H9 (cell line): ENCODE measurements around the gene PAK6. TPM values are rescaled to one million over a fixed set of nuclear protein-coding genes. Genes with fewer than 3 reads are reported as not detected.

Source experiments
- DNase-seq: peaks from one replicate; pipeline ENCODE4 v3.0.0-alpha.2; 2017
- H2AFZ ChIP-seq: one replicate; pipeline ENCODE4 v1.6.1; 2013; ENCODE audit warnings: mild to moderate bottlenecking, low read length, control low read depth, moderate library complexity
- H2AK5ac ChIP-seq: 2 replicates; pipeline ENCODE4 v1.6.1; 2013; ENCODE audit warnings: low read length, control low read depth, mixed read lengths; ENCODE audit not compliant: insufficient read length
- H2BK120ac ChIP-seq: one replicate; pipeline ENCODE4 v1.6.1; 2013; ENCODE audit warnings: low read depth, mild to moderate bottlenecking, low read length, control low read depth, inconsistent platforms; ENCODE audit not compliant: poor library complexity, severe bottlenecking
- H2BK12ac ChIP-seq: 2 replicates; pipeline ENCODE4 v1.6.1; 2013; ENCODE audit warnings: low read length, control low read depth, mixed read lengths, low read depth; ENCODE audit not compliant: insufficient read length
- H2BK15ac ChIP-seq: 2 replicates; pipeline ENCODE4 v1.6.1; 2013; ENCODE audit warnings: low read depth, low read length, control low read depth
- H2BK20ac ChIP-seq: one replicate; pipeline ENCODE4 v1.6.1; 2013; ENCODE audit warnings: low read depth, mild to moderate bottlenecking, low read length, control low read depth, inconsistent platforms; ENCODE audit not compliant: poor library complexity, severe bottlenecking
- H2BK5ac ChIP-seq: 2 replicates; pipeline ENCODE4 v1.6.1; 2013; ENCODE audit warnings: low read length, control low read depth, mixed read lengths; ENCODE audit not compliant: insufficient read length
- H3K14ac ChIP-seq: 2 replicates; pipeline ENCODE4 v1.6.1; 2013; ENCODE audit warnings: low read length, control low read depth; ENCODE audit not compliant: insufficient read depth
- H3K18ac ChIP-seq: 2 replicates; pipeline ENCODE4 v1.6.1; 2013; ENCODE audit warnings: low read depth, mild to moderate bottlenecking, mixed read lengths, low read length, control low read depth; ENCODE audit not compliant: insufficient read length
- H3K23ac ChIP-seq: 2 replicates; pipeline ENCODE4 v1.6.1; 2013; ENCODE audit warnings: low read length, control low read depth, mixed read lengths, low read depth; ENCODE audit not compliant: insufficient read length
- H3K23me2 ChIP-seq: 2 replicates; pipeline ENCODE4 v1.6.1; 2013; ENCODE audit warnings: low read depth, mild to moderate bottlenecking, mixed read lengths, low read length, control low read depth; ENCODE audit not compliant: insufficient read length, poor library complexity, severe bottlenecking
- H3K27ac ChIP-seq: 2 replicates; pipeline ENCODE4 v1.5.1; 2013; ENCODE audit warnings: low read length, control low read depth, mixed read lengths, low read depth; ENCODE audit not compliant: insufficient read length
- H3K27me3 ChIP-seq: 2 replicates; pipeline ENCODE4 v1.6.1; 2013; ENCODE audit warnings: low read length, control low read depth, inconsistent platforms; ENCODE audit not compliant: insufficient read depth
- H3K4ac ChIP-seq: 2 replicates; pipeline ENCODE4 v1.6.1; 2013; ENCODE audit warnings: low read depth, mild to moderate bottlenecking, control low read depth, inconsistent platforms, low read length, moderate library complexity
- H3K4me1 ChIP-seq: 2 replicates; pipeline ENCODE4 v1.6.1; 2013; ENCODE audit warnings: low read length, control low read depth, inconsistent platforms; ENCODE audit not compliant: insufficient read depth
- H3K4me2 ChIP-seq: 2 replicates; pipeline ENCODE4 v1.6.1; 2013; ENCODE audit warnings: low read length, control low read depth, mixed read lengths; ENCODE audit not compliant: insufficient read length, insufficient read depth
- H3K56ac ChIP-seq: 2 replicates; pipeline ENCODE4 v1.6.1; 2013; ENCODE audit warnings: low read depth, mild to moderate bottlenecking, mixed read lengths, low read length, control low read depth; ENCODE audit not compliant: insufficient read length
- H3K79me1 ChIP-seq: 2 replicates; pipeline ENCODE4 v1.6.1; 2013; ENCODE audit warnings: low read depth, mild to moderate bottlenecking, moderate library complexity, low read length, control low read depth, inconsistent platforms; ENCODE audit not compliant: insufficient read depth, poor library complexity, severe bottlenecking
- H3K79me2 ChIP-seq: 2 replicates; pipeline ENCODE4 v1.6.1; 2013; ENCODE audit warnings: low read length, control low read depth, inconsistent platforms; ENCODE audit not compliant: insufficient read depth
- H3K9ac ChIP-seq: 2 replicates; pipeline ENCODE4 v1.6.1; 2013; ENCODE audit warnings: low read length, control low read depth, mixed read lengths; ENCODE audit not compliant: insufficient read length; ENCODE audit errors: extremely low read depth
- H3K9me3 ChIP-seq: one replicate; pipeline ENCODE4 v1.6.1; 2013; ENCODE audit warnings: low read depth, low read length, inconsistent platforms; ENCODE audit not compliant: control insufficient read depth
- H3T11ph ChIP-seq: one replicate; pipeline ENCODE4 v1.6.1; 2013; ENCODE audit warnings: mild to moderate bottlenecking, low read length, control low read depth, inconsistent platforms
- H4K20me1 ChIP-seq: one replicate; pipeline ENCODE4 v1.6.1; 2013; ENCODE audit not compliant: control insufficient read depth, insufficient read length, insufficient read depth
- H4K5ac ChIP-seq: 2 replicates; pipeline ENCODE4 v1.6.1; 2013; ENCODE audit warnings: low read depth, mild to moderate bottlenecking, mixed read lengths, low read length, control low read depth; ENCODE audit not compliant: insufficient read length
- H4K8ac ChIP-seq: replicated peaks from 2 replicates; pipeline ENCODE4 v1.6.1; 2013; ENCODE audit warnings: low read length, control low read depth, mixed read lengths, low read depth; ENCODE audit not compliant: insufficient read length
- H4K91ac ChIP-seq: 2 replicates; pipeline ENCODE4 v1.6.1; 2013; ENCODE audit warnings: low read depth, mild to moderate bottlenecking, moderate library complexity, mixed read lengths, low read length, control low read depth; ENCODE audit not compliant: insufficient read length
- H3K27ac Mint-ChIP-seq, 3 experiments: 2 replicates in 2 of 3; 3 replicates in 1 of 3; pipeline ENCODE4 v1.8.0; 2020 to 2021; ENCODE audit warnings: mixed read lengths in 3 of 3, mild to moderate bottlenecking in 1 of 3, moderate library complexity in 1 of 3
- H3K27me3 Mint-ChIP-seq: 2 replicates; pipeline ENCODE4 v1.8.0; 2021; ENCODE audit warnings: low read depth, mild to moderate bottlenecking, moderate library complexity, mixed read lengths
- H3K36me3 Mint-ChIP-seq, 3 experiments: 2 replicates in 2 of 3; 3 replicates in 1 of 3; pipeline ENCODE4 v1.8.0; 2020 to 2021; ENCODE audit warnings: low read depth in 3 of 3, mixed read lengths in 3 of 3; ENCODE audit not compliant: insufficient read depth in 1 of 3
- H3K4me1 Mint-ChIP-seq, 2 experiments: 2 replicates each; pipeline ENCODE4 v1.8.0; 2020; ENCODE audit warnings: mixed read lengths in 2 of 2
- H3K4me3 Mint-ChIP-seq, 2 experiments: 2 replicates in 1 of 2; 3 replicates in 1 of 2; pipeline ENCODE4 v1.8.0; 2020 to 2021; ENCODE audit warnings: mild to moderate bottlenecking in 2 of 2, mixed read lengths in 2 of 2, moderate library complexity in 1 of 2
- H3K9me3 Mint-ChIP-seq, 2 experiments: 2 replicates in 1 of 2; 3 replicates in 1 of 2; pipeline ENCODE4 v1.8.0; 2020; ENCODE audit warnings: mild to moderate bottlenecking in 2 of 2, mixed read lengths in 2 of 2, moderate library complexity in 1 of 2
- CTCF ChIP-seq: fragments of 200-600 bp; sonication (generic); conservative IDR thresholded peaks from 3 replicates; pipeline ENCODE4 v1.8.0; 2021; ENCODE audit warnings: antibody characterized with exemption, mild to moderate bottlenecking
- WGBS: extraction: QIAGEN DNeasy Blood & Tissue Kit; methylation state at CpG from one replicate; pipeline ENCODE4 v1.1.7; 2013; ENCODE audit warnings: missing lambda C conversion rate, low lambda C conversion rate, mixed read lengths; ENCODE audit not compliant: insufficient read length; ENCODE audit errors: extremely low coverage; 5-methylcytosine and 5-hydroxymethylcytosine counted together
- total RNA-seq: library from RNA; stranded (reverse); gene quantifications from 2 replicates; pipeline ENCODE4 v1.2.1, GENCODE V29; 2021

PAK6 gene
- total RNA-seq, 1 experiment from 2014 or later, result 7.4 TPM

- Histone ChIP-seq H3K79me2 (no peaks in the 10 kb centered on the region), H2BK120ac (no peak overlapping the region), H2AFZ (no peak overlapping the region), H4K91ac (no peak overlapping the region), H3K4me2 (no peak overlapping the region), H3K27me3 (peaks cover 13% of the 10 kb centered on the region; the same call in 1 of the 2 replicates), H3K9ac (no peak overlapping the region), H4K20me1 (no peaks in the 10 kb centered on the region), H3K9me3 (no peaks in the 10 kb centered on the region), H4K8ac (no peak overlapping the region), H3K56ac (no peak overlapping the region), H3K23me2 (peaks cover 8% of the 10 kb centered on the region), H3K18ac (no peak overlapping the region), H2BK5ac (no peak overlapping the region), H2BK12ac (no peak overlapping the region), H3K27ac (no peak overlapping the region), H2BK15ac (no peak overlapping the region), H3K4me1 (peaks cover 3% of the 10 kb centered on the region), H2BK20ac (no peak overlapping the region), H3K14ac (no peak overlapping the region), H2AK5ac (no peak overlapping the region), H3K4ac (no peak overlapping the region), H3K79me1 (no peaks in the 10 kb centered on the region), H3T11ph (no peak overlapping the region), H3K23ac (no peak overlapping the region), H4K5ac (no peak overlapping the region)
- Mint-ChIP-seq H3K4me3 (no peak overlapping the region), H3K4me1 (peaks cover 12 to 25% of the 10 kb centered on the region in 2 experiments), H3K27me3 (peaks cover 70% of the 10 kb centered on the region), H3K9me3 (peaks cover 10% of the 10 kb centered on the region in 2 experiments), H3K36me3 (peaks cover 0 to 11% (median 5%) of the 10 kb centered on the region in 3 experiments; a peak in 5 of 7 replicates), H3K27ac (no peak overlapping the region)
- no CpG with 5 or more reads among the region's 1 CpG for whole genome bisulfite sequencing
- DNase-seq, result no peak
- TF ChIP-seq CTCF, result no peak
Observed at GRCh38 chr15:40295297-40295696, 56.4 kb downstream of the PAK6 start.
